Measurements from ENCODE around the gene MYMX.

DNA sequence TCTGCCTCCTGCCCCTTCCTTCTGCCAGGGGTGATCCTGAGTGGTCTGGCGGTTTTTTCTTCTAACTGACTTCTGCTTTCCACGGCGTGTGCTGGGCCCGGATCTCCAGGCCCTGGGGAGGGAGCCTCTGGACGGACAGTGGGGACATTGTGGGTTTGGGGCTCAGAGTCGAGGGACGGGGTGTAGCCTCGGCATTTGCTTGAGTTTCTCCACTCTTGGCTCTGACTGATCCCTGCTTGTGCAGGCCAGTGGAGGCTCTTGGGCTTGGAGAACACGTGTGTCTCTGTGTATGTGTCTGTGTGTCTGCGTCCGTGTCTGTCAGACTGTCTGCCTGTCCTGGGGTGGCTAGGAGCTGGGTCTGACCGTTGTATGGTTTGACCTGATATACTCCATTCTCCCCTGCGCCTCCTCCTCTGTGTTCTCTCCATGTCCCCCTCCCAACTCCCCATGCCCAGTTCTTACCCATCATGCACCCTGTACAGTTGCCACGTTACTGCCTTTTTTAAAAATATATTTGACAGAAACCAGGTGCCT lies 16.9 kb downstream of the MYMX start:
- TF ChIP-seq, protein P1, sequence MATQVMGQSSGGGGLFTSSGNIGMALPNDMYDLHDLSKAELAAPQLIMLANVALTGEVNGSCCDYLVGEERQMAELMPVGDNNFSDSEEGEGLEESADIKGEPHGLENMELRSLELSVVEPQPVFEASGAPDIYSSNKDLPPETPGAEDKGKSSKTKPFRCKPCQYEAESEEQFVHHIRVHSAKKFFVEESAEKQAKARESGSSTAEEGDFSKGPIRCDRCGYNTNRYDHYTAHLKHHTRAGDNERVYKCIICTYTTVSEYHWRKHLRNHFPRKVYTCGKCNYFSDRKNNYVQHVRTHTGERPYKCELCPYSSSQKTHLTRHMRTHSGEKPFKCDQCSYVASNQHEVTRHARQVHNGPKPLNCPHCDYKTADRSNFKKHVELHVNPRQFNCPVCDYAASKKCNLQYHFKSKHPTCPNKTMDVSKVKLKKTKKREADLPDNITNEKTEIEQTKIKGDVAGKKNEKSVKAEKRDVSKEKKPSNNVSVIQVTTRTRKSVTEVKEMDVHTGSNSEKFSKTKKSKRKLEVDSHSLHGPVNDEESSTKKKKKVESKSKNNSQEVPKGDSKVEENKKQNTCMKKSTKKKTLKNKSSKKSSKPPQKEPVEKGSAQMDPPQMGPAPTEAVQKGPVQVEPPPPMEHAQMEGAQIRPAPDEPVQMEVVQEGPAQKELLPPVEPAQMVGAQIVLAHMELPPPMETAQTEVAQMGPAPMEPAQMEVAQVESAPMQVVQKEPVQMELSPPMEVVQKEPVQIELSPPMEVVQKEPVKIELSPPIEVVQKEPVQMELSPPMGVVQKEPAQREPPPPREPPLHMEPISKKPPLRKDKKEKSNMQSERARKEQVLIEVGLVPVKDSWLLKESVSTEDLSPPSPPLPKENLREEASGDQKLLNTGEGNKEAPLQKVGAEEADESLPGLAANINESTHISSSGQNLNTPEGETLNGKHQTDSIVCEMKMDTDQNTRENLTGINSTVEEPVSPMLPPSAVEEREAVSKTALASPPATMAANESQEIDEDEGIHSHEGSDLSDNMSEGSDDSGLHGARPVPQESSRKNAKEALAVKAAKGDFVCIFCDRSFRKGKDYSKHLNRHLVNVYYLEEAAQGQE (IDR thresholded peaks at IDR 0.05; ENCODE audit: borderline replicate concordance): no peak
- TF ChIP-seq CTCF (IDR thresholded peaks at IDR 0.05; ENCODE audit: poor library complexity, severe bottlenecking): no peak

All from neural cell (in vitro differentiated cells).